GM12875 (cell line): ENCODE measurements around the gene LTA4H.

Source experiments
- H3K4me3 ChIP-seq: one replicate; pipeline ENCODE4 v1.5.1; 2011; ENCODE audit warnings: low read depth, low read length, control low read depth
- CTCF ChIP-seq: IDR thresholded peaks from 2 replicates; pipeline ENCODE4 v1.5.1; 2011; ENCODE audit warnings: low read depth, mild to moderate bottlenecking, control low read depth, inconsistent platforms, low read length, moderate library complexity, borderline replicate concordance; ENCODE audit not compliant: insufficient read depth

LTA4H gene

GRCh38 chr12:95988506-95989275 lies 46.7 kb downstream of the LTA4H start:
- H3K4me3 ChIP-seq = no peak overlapping the region
- no peak for TF ChIP-seq CTCF

- TF ChIP-seq CTCF = no peak
- no peak overlapping the region for H3K4me3 ChIP-seq
These were observed 48.5 kb downstream of the LTA4H start for GRCh38 chr12:95986635-95987570.

GRCh38 chr12:95984682-95985081 lies 50.7 kb downstream of the LTA4H start:
- no peak overlapping the region for H3K4me3 ChIP-seq
- TF ChIP-seq CTCF = no peak

- H3K4me3 ChIP-seq = no peak overlapping the region
- no peak for TF ChIP-seq CTCF
These were observed 52.8 kb downstream of the LTA4H start for GRCh38 chr12:95982602-95983001.

- no peak for TF ChIP-seq CTCF
- H3K4me3 ChIP-seq = no peak overlapping the region
These were observed 55.0 kb downstream of the LTA4H start for GRCh38 chr12:95980437-95980836.

GRCh38 chr12:95978774-95979173 lies 56.6 kb downstream of the LTA4H start:
- no peak for TF ChIP-seq CTCF
- no peak overlapping the region for H3K4me3 ChIP-seq

- H3K4me3 ChIP-seq = no peak overlapping the region
- no peak for TF ChIP-seq CTCF
These were observed 57.0 kb downstream of the LTA4H start for GRCh38 chr12:95978351-95978750.
